Mesendoderm (in vitro differentiated cells): Measurements from ENCODE around the gene MUS81.

ENCODE experiments used
- DNase-seq: peaks from one replicate; pipeline ENCODE4 v3.0.0; 2013
- H2AK5ac ChIP-seq: 2 replicates; pipeline ENCODE4 v1.6.1; 2013; ENCODE audit warnings: low read length, inconsistent platforms
- H2BK120ac ChIP-seq: 2 replicates; pipeline ENCODE4 v1.6.1; 2013; ENCODE audit warnings: low read depth, mild to moderate bottlenecking, low read length, moderate library complexity, mixed read lengths
- H2BK15ac ChIP-seq: replicated peaks from 2 replicates; pipeline ENCODE4 v1.6.1; 2013; ENCODE audit warnings: low read depth, mild to moderate bottlenecking, moderate library complexity
- H2BK5ac ChIP-seq: 2 replicates; pipeline ENCODE4 v1.6.1; 2013; ENCODE audit warnings: low read length, inconsistent platforms
- H3K18ac ChIP-seq: 2 replicates; pipeline ENCODE4 v1.6.1; 2013; ENCODE audit warnings: mild to moderate bottlenecking, low read length, mixed read lengths
- H3K23ac ChIP-seq: one replicate; pipeline ENCODE4 v1.6.1; 2013; ENCODE audit warnings: low read length
- H3K27ac ChIP-seq: 2 replicates; pipeline ENCODE4 v1.5.1; 2013; ENCODE audit warnings: low read depth, mild to moderate bottlenecking, inconsistent platforms, low read length, moderate library complexity
- H3K27me3 ChIP-seq: 2 replicates; pipeline ENCODE4 v1.6.1; 2013; ENCODE audit warnings: low read length, control low read depth, mild to moderate bottlenecking, inconsistent platforms; ENCODE audit not compliant: insufficient read depth, poor library complexity
- H3K36me3 ChIP-seq: 2 replicates; pipeline ENCODE4 v1.6.1; 2013; ENCODE audit warnings: low read length, inconsistent platforms; ENCODE audit not compliant: control insufficient read depth, insufficient read depth
- H3K4ac ChIP-seq: one replicate; pipeline ENCODE4 v1.6.1; 2013; ENCODE audit warnings: low read depth, mild to moderate bottlenecking, low read length, moderate library complexity
- H3K4me1 ChIP-seq: 2 replicates; pipeline ENCODE4 v1.6.1; 2013; ENCODE audit warnings: low read depth, low read length, inconsistent platforms; ENCODE audit not compliant: control insufficient read depth
- H3K4me2 ChIP-seq: 2 replicates; pipeline ENCODE4 v1.6.1; 2013; ENCODE audit warnings: low read length
- H3K4me3 ChIP-seq: 2 replicates; pipeline ENCODE4 v1.5.1; 2013; ENCODE audit warnings: mild to moderate bottlenecking, low read length
- H3K56ac ChIP-seq: one replicate; pipeline ENCODE4 v1.6.1; 2013; ENCODE audit warnings: low read length
- H3K79me1 ChIP-seq: 2 replicates; pipeline ENCODE4 v1.6.1; 2013; ENCODE audit warnings: low read length, inconsistent platforms
- H3K79me2 ChIP-seq: 2 replicates; pipeline ENCODE4 v1.6.1; 2013; ENCODE audit warnings: mild to moderate bottlenecking, low read length; ENCODE audit not compliant: control insufficient read depth, insufficient read depth
- H3K9ac ChIP-seq: 2 replicates; pipeline ENCODE4 v1.6.1; 2013; ENCODE audit warnings: low read length, inconsistent platforms
- H4K5ac ChIP-seq: one replicate; pipeline ENCODE4 v1.6.1; 2013; ENCODE audit warnings: low read length
- H4K8ac ChIP-seq: one replicate; pipeline ENCODE4 v1.6.1; 2013; ENCODE audit warnings: low read depth, mild to moderate bottlenecking, control low read depth, low read length, moderate library complexity
- WGBS: extraction: QIAGEN DNeasy Blood & Tissue Kit; methylation state at CpG from one replicate; pipeline ENCODE4 v1.1.7; 2013; ENCODE audit warnings: low lambda C conversion rate, missing lambda C conversion rate; ENCODE audit not compliant: insufficient coverage; ENCODE audit errors: extremely low coverage; 5-methylcytosine and 5-hydroxymethylcytosine counted together

MUS81 gene

GRCh38 chr11:65885808-65886536 is 25.7 kb downstream of the MUS81 start:
- Histone ChIP-seq H3K27ac (no peak overlapping the region), H4K5ac (no peak overlapping the region), H3K79me2 (peaks cover 3% of the 10 kb centered on the region), H4K8ac (no peak overlapping the region), H3K4ac (no peak overlapping the region), H3K23ac (no peak overlapping the region), H3K36me3 (peaks cover 14% of the 10 kb centered on the region), H2BK120ac (no peak overlapping the region), H3K4me3 (no peak overlapping the region), H3K27me3 (no peaks in the 10 kb centered on the region), H2AK5ac (no peak overlapping the region), H3K4me2 (no peak overlapping the region), H2BK15ac (no peak overlapping the region), H3K56ac (peak overlapping the region; percentile 15), H3K18ac (no peak overlapping the region), H3K9ac (no peak overlapping the region), H2BK5ac (no peak overlapping the region), H3K4me1 (peaks cover 6% of the 10 kb centered on the region), H3K79me1 (peaks cover 9% of the 10 kb centered on the region)
- no peak for DNase-seq
- WGBS, result no CpG with 5 or more reads among the region's 12 CpGs

GRCh38 chr11:65886826-65887722 is 26.8 kb downstream of the MUS81 start:
- H4K8ac ChIP-seq, result no peak overlapping the region
- H3K4me3 ChIP-seq, result peak overlapping the region; percentile 84
- peaks cover 6% of the 10 kb centered on the region for H3K4me1 ChIP-seq
- no peak overlapping the region for H2BK15ac ChIP-seq
- no CpG with 5 or more reads among the region's 14 CpGs for WGBS
- peak overlapping the region; percentile 96 for H3K4me2 ChIP-seq
- no peak overlapping the region for H3K23ac ChIP-seq
- no peak overlapping the region for H4K5ac ChIP-seq
- peaks cover 9% of the 10 kb centered on the region for H3K79me1 ChIP-seq
- H3K4ac ChIP-seq, result no peak overlapping the region
- no peak overlapping the region for H2BK120ac ChIP-seq
- no peak for DNase-seq
- H3K27me3 ChIP-seq, result no peaks in the 10 kb centered on the region
- peak overlapping the region; percentile 74 for H2AK5ac ChIP-seq
- H3K9ac ChIP-seq, result peak overlapping the region; percentile 96
- no peak overlapping the region for H3K18ac ChIP-seq
- H3K56ac ChIP-seq, result peak overlapping the region; percentile 97
- peak overlapping the region; percentile 4 for H3K27ac ChIP-seq
- H3K79me2 ChIP-seq, result peaks cover 3% of the 10 kb centered on the region
- no peak overlapping the region for H2BK5ac ChIP-seq
- H3K36me3 ChIP-seq, result peaks cover 14% of the 10 kb centered on the region

GRCh38 chr11:65887723-65888162 is 27.5 kb downstream of the MUS81 start:
- peaks cover 6% of the 10 kb centered on the region for H3K4me1 ChIP-seq
- no peak overlapping the region for H2BK15ac ChIP-seq
- peak overlapping the region; percentile 97 for H3K56ac ChIP-seq
- no peak overlapping the region for H3K23ac ChIP-seq
- no peak overlapping the region for H4K8ac ChIP-seq
- H2BK5ac ChIP-seq, result no peak overlapping the region
- H3K36me3 ChIP-seq, result peaks cover 14% of the 10 kb centered on the region
- no CpG with 5 or more reads among the region's 23 CpGs for WGBS
- H3K18ac ChIP-seq, result no peak overlapping the region
- H3K9ac ChIP-seq, result peak overlapping the region; percentile 96
- H3K79me1 ChIP-seq, result peaks cover 9% of the 10 kb centered on the region
- H3K4me3 ChIP-seq, result peak overlapping the region; percentile 84
- peak overlapping the region; percentile 74 for H2AK5ac ChIP-seq
- no peak overlapping the region for H2BK120ac ChIP-seq
- no peak overlapping the region for H3K4ac ChIP-seq
- no peak for DNase-seq
- H3K27me3 ChIP-seq, result no peaks in the 10 kb centered on the region
- peaks cover 3% of the 10 kb centered on the region for H3K79me2 ChIP-seq
- H3K4me2 ChIP-seq, result peak overlapping the region; percentile 96
- peak overlapping the region; percentile 59 for H3K27ac ChIP-seq
- no peak overlapping the region for H4K5ac ChIP-seq

- peak within 1 kb of the TSS; percentile 97 for H3K56ac ChIP-seq
- peaks cover 9% of the 10 kb centered on the region for H3K79me1 ChIP-seq
- peak within 1 kb of the TSS; percentile 96 for H3K9ac ChIP-seq
- peak within 1 kb of the TSS; percentile 74 for H2AK5ac ChIP-seq
- peak within 1 kb of the TSS; percentile 96 for H3K4me2 ChIP-seq
- peak within 1 kb of the TSS; percentile 29 for H3K18ac ChIP-seq
- H2BK120ac ChIP-seq, result no peak within 1 kb of the TSS
- no CpG with 5 or more reads among the region's 57 CpGs for WGBS
- peak; percentile 98 for DNase-seq
- no peak within 1 kb of the TSS for H4K8ac ChIP-seq
- H2BK15ac ChIP-seq, result no peak within 1 kb of the TSS
- H3K27ac ChIP-seq, result peak within 1 kb of the TSS; percentile 59
- H3K23ac ChIP-seq, result peak within 1 kb of the TSS; percentile 94
- H3K4me3 ChIP-seq, result peak within 1 kb of the TSS; percentile 84
- no peak within 1 kb of the TSS for H3K4ac ChIP-seq
- peaks cover 12% of the 10 kb centered on the region for H3K36me3 ChIP-seq
- no peak within 1 kb of the TSS for H4K5ac ChIP-seq
- H3K27me3 ChIP-seq, result no peaks in the 10 kb centered on the region
- peaks cover 3% of the 10 kb centered on the region for H3K79me2 ChIP-seq
- peaks cover 6% of the 10 kb centered on the region for H3K4me1 ChIP-seq
- no peak within 1 kb of the TSS for H2BK5ac ChIP-seq
Observed at GRCh38 chr11:65888163-65888814, 28.1 kb downstream of the MUS81 start, which contains the start of gene FIBP. FIBP (minus strand) TSS chr11:65888471; CDS start chr11:65888418, 53 bp downstream.

- H3K4ac ChIP-seq, result peak within 1 kb of the TSS; percentile 38
Observed at GRCh38 chr11:65890324-65891218, 30.3 kb downstream of the MUS81 start, which contains the start of gene CCDC85B. CCDC85B (plus strand) TSS chr11:65890673; CDS start chr11:65890784, 111 bp downstream.

More at GRCh38 chr11:65890324-65891218, 30.3 kb downstream of the MUS81 start, which contains the start of gene CCDC85B:
- DNase-seq, result peak; percentile 96
- Histone ChIP-seq H3K9ac (peak within 1 kb of the TSS; percentile 75), H2BK120ac (no peak within 1 kb of the TSS), H3K27me3 (no peaks in the 10 kb centered on the region), H3K79me2 (peaks cover 3% of the 10 kb centered on the region), H4K5ac (no peak within 1 kb of the TSS), H4K8ac (no peak within 1 kb of the TSS), H3K4me3 (peak within 1 kb of the TSS; percentile 44), H3K4me1 (peaks cover 6% of the 10 kb centered on the region), H2BK5ac (no peak within 1 kb of the TSS), H3K4me2 (peak within 1 kb of the TSS; percentile 58), H3K27ac (peak within 1 kb of the TSS; percentile 60), H2BK15ac (no peak within 1 kb of the TSS), H3K36me3 (peaks cover 2% of the 10 kb centered on the region), H3K79me1 (peaks cover 8% of the 10 kb centered on the region), H3K18ac (peak within 1 kb of the TSS; percentile 82), H3K56ac (peak within 1 kb of the TSS; percentile 98), H2AK5ac (no peak within 1 kb of the TSS), H3K23ac (peak within 1 kb of the TSS; percentile 80)
- no CpG with 5 or more reads among the region's 94 CpGs for WGBS
